Fibroblast of lung (primary cell): ENCODE measurements around the gene CNTNAP1.

Experiments used
- CTCF ChIP-seq, 2 donors: IDR thresholded peaks in 1 of 2; conservative IDR thresholded peaks in 1 of 2; 1 replicate in 1 of 2; 2 replicates in 1 of 2; pipeline ENCODE4 v1.5.1; 2011 to 2012; ENCODE audit warnings: low read length in 2 of 2, control low read depth in 1 of 2, inconsistent platforms in 1 of 2, low read depth in 1 of 2, mild to moderate bottlenecking in 1 of 2
- EZH2 ChIP-seq: IDR thresholded peaks from 2 replicates; pipeline ENCODE4 v1.5.1; 2012; ENCODE audit warnings: low read length, control low read depth, mild to moderate bottlenecking; ENCODE audit errors: missing control alignments

DNA sequence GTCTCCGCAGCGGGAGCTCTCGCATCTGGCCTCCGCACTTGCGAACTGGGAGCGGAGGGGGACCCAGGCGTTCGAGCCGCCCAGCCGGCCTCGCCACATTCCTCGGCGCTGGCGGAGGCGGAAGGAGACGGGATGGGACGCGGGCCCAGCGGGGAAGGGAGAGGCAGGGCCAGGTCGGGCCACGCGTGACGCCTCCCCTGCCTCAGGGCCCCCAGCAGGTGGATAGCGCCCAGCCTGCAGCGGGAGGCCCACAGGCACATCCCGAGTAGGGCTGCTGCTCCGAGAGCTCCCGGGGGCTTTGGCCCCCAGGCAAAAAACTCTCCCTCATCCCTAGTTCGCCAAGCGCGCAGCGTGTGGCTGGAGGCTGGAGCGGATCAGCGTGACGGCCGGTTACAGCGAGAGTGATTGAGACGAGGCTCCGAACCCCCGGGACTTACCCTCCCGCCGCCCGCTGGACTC, 6.3 kb upstream of the CNTNAP1 start:
- TF ChIP-seq CTCF (conservative IDR thresholded peaks at IDR 0.05 in 1 of 2, IDR thresholded peaks at IDR 0.05 in 1 of 2; ENCODE audit: low read depth in 1 of 2, low read length in 2 of 2), result no peak
- TF ChIP-seq EZH2, result no peak
